GM12801 (cell line): ENCODE data around the gene DDB1.

Source experiments
- TF ChIP-seq, protein P1 (sequence below): IDR thresholded peaks from one replicate; pipeline ENCODE4 v1.5.1; 2011; ENCODE audit warnings: control low read depth; ENCODE audit not compliant: insufficient read length; ENCODE audit errors: extremely low read depth

Gene DDB1

DNA sequence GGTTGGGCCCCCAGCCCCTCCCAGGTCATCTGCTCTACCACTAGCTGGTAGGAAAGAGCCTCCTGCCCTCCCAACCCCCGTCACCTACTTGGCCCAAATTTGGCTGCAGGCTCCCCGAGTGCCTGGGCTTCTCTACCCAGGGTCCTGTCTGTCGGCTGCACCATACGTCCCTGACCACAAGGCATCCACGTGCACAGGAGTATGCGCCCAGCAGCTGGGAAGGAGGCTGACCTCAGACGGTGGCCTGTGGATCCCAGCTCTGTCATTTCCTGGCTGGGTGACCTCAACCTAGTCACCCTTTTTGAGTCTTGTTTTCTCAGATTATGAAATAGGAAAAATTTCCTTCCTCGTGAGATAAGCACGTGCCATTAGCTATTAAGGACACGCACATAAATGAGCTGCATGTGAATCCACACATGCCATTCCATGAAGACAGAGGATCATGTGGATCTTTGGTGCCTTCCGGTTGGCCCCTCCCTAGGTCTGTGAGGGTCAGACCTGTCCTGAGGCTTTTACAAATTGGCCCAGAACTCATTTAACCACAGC is 15.1 kb upstream of the DDB1 start:
- TF ChIP-seq, protein P1, sequence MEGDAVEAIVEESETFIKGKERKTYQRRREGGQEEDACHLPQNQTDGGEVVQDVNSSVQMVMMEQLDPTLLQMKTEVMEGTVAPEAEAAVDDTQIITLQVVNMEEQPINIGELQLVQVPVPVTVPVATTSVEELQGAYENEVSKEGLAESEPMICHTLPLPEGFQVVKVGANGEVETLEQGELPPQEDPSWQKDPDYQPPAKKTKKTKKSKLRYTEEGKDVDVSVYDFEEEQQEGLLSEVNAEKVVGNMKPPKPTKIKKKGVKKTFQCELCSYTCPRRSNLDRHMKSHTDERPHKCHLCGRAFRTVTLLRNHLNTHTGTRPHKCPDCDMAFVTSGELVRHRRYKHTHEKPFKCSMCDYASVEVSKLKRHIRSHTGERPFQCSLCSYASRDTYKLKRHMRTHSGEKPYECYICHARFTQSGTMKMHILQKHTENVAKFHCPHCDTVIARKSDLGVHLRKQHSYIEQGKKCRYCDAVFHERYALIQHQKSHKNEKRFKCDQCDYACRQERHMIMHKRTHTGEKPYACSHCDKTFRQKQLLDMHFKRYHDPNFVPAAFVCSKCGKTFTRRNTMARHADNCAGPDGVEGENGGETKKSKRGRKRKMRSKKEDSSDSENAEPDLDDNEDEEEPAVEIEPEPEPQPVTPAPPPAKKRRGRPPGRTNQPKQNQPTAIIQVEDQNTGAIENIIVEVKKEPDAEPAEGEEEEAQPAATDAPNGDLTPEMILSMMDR: no peak

DNA sequence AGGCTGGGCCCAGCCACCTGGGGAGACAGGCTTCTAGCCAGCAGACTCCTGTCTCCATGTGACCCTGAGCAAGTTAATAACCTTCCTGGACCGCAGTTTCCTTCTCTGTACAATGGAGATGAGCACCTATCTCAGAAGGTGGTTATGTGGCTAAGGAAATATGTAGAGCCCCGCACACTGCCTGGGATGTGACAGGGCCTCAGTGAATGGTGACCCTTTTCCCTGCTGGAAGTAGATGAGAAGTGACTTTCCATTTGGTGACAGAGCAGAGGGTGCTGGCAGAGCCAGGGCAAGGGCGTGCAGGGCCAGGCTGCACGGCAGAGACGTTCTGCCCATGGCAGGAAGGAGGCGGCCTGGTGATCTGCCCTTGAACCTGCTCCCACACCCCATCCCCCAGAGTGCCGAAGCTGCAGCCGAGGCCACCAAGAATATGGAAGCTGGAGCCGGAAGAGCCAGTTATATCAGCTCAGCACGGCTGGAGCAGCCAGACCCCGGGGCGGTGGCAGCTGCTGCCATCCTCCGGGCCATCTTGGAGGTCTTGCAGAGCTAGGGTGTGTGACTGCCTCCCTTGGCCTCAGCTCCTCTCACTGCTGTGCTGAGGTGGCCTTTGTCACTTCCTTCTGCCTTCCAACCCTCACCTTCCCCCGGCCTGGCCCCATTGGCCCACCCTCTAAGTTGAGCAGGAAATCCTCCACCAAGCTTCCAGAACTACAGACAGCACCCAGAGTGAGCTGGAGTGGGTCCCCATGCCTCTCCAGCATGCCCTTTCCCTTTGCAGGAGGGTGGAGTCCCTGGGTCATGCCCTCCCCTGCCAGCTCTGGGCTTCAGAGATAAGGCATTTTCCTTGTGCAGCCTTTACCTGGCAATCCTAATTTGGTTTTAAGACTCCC is 13.3 kb upstream of the DDB1 start:
- TF ChIP-seq, protein P1: no peak

DNA sequence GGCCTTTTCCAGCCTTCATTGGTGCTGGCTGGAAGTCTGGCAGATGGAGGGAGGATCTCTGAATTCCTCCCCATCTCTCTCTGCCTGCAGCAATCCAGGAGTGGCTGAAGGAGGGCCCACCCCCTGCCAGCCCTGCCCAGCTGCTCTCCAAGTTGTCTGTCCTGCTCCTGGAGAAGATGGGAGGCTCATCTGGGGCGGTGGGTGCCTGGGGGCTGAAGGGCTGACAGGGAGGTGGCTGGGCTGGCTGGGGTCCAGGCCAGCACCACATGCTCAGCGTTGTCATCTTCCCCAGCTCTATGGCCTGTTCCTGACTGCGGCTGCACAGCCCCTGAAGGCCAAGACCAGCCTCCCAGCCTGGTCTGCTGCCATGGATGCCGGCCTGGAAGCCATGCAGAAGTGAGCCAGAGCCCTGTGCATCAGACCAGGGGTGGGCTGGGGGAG is 12.3 kb upstream of the DDB1 start:
- TF ChIP-seq, protein P1: no peak

- TF ChIP-seq, protein P1: no peak
Measured at GRCh38 chr11:61343792-61344745, 11.2 kb upstream of the DDB1 start.

GRCh38 chr11:61342207-61342803 is 9.4 kb upstream of the DDB1 start:
- TF ChIP-seq, protein P1: no peak

DNA sequence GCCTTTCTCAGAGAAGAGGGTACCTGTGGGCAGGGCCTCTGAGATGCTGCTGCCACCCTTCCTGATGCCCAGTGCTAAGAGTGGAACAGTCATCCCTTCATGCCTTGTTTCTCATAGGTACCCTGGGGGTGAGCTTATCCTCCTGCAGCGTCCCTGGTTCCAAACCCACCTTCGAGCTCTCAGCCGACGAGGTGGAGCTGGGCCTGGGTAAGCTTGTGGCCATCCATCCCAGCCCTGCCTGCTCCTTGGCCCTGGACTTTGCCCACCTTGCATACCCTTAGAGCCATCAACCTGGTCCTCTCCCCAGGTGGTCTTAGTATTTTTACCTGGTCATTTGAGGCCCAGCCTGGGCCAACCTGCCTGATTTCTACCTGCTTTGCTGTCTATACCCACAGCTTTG is 8.8 kb upstream of the DDB1 start:
- TF ChIP-seq, protein P1: no peak
